Activated CD4-positive, alpha-beta T cell treated with anti-CD3 and anti-CD28 coated beads, Interleukin-2, amount 50 U/mL, for 1 hour (primary cell): Measurements from ENCODE around the gene AUTS2.

Experiments used
- DNase-seq: peaks from one replicate; pipeline ENCODE4 v3.0.0-alpha.2; 2020

AUTS2 gene

DNA sequence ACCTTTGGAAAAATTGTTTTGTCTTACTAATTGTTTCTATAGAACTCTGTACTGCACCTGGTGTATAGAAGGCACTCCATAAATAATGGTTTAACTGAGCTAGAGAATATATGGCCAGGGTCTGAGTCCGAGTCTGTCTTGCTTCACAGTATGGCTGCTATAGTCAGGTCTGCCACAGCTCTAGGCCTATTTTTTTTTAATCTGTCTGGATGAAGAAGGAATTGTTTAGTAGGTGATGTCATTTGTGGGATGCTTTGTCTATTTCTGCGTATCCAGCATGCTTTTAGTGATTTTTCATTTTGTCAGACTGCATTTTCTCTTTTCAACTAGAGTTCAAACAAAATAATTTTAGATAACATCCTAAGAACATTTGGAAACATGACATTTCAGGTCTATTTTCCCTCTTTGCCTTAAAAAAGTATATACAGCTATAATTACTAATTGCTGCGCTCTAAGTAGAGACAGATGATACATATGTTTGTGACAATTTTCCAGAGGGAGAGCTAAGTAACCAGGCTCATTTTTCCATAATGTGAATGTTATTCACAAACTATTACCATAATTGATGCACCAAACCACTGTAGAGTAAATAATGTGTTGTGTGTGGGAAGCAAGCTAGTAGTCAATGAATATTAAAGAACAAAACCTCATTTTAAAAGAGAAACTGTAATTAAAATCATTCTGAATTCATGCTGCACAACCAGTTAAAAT is 361.7 kb downstream of the AUTS2 start:
- DNase-seq: no peak

- no peak for DNase-seq
Observed at GRCh38 chr7:69961436-69961835, 363.2 kb downstream of the AUTS2 start.

- DNase-seq: no peak
Observed at GRCh38 chr7:69962186-69963065, 364.2 kb downstream of the AUTS2 start.

- no peak for DNase-seq
Observed at GRCh38 chr7:69963393-69963792, 365.1 kb downstream of the AUTS2 start.

DNA sequence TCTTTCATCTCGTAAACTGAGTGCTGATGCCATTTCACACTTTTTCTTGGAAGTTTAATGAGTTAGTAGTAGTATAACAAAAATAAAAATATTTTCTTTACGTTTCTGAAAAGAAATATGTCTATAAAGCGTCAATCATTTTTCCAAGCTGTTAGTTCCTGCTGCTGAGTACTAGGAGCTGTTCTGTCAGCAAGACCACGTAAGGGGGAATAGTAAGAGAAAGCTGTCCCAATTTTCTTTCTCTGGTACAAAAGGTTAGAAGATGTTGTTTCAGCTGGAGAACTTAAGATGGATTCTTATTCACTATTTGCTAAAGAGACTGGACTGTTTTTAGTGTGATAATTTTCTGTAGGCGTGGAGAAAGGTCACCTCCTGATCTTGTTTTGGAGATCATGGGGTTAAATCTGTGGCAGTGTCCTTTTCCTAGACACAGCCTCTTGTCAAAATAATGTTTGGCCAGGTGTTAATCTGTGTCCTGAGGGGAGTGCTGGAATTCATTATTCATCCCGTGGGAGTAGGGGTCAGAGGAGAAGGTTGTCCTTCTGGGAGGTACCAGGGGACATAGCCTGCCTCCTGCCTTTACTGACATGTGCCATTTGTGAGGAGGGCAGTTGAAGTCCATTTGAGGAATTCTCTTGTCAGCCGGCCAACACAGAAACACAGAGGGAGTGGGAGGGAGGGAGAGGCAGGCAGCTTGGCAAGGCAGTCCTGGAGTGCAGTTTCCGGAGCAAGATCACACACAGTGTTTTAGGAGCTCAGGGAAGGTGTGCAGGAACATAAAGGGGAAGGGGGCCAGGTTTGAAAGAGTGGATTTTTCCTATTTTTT is 368.7 kb downstream of the AUTS2 start:
- DNase-seq: no peak

DNA sequence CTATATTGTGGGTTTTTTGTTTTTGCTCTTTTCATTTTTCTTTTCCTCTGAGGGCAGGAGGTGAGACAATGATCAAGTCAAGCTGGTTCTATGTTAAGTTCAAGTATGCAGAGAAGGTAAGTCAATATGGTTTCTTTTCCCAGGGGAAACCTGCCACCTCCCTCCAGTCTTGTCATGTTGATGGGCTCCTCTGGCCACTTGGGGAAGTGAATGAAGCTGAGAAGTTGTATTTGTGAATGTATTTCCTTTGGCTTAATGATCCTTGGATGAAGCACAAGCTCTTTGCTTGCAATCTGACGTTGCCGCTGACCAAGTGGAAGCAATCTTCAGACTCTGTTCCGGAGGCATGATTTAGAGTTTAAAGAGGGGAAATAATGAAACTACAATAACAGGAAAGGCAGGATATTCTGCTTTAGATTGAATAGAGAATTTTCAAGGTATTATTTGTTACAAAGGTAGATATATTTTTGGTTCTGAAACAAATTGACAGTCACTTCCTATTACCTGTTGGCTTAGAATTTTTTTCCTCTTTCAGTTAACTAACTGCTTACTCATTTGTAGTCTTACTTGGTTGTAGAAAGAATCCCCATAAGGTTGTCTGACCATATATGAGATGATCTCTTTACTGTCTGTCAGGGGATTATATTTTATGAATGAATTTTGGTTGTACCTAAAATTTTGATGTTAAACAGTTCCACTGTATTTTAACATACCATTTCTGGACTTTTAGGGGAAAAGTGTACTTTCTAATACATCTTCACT is 369.6 kb downstream of the AUTS2 start:
- DNase-seq: no peak

- no peak for DNase-seq
Observed at GRCh38 chr7:69968969-69969556, 370.8 kb downstream of the AUTS2 start.

DNA sequence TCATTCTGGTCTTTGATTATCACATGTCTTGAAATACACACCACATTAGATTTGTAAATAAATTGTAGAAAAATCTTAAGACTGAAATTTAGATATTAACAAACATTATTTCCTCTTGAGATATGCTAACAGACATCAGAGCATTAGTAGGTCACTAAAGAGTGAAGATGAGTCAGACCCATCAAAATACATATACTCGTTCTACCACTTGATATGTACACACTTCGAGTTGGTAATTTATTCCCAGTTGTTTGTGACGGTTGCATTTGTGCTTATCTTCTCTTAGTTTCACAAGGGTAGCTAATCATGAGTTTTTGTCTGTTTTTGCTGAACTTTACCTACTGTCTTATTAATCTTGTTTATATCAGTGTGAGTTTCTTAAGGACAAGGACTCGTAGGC is 383.4 kb downstream of the AUTS2 start:
- no peak for DNase-seq

DNA sequence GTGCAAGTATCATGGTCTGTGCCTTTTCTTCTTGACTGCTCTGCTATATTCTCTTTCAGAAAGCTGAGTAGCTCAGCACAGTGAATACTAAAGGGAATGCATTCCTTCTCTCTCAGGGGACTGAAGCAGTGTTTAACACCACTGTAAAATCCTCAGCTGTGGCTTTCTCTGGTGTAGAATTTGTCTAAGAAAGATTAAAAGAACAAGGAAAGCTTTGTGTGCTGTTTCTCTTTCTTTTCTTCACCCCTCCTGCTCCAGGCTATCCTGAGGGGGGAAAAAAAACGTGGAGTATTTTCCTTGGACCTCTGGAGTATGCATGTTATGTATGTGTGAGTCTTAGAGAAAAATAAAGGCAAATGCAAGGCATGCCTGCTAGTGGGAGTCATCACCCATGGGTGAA is 383.9 kb downstream of the AUTS2 start:
- no peak for DNase-seq

- no peak for DNase-seq
Observed at GRCh38 chr7:69989551-69989950, 391.3 kb downstream of the AUTS2 start.

- DNase-seq: no peak
Observed at GRCh38 chr7:69992938-69993337, 394.7 kb downstream of the AUTS2 start.

GRCh38 chr7:69994218-69994617 is 395.9 kb downstream of the AUTS2 start:
- no peak for DNase-seq

DNA sequence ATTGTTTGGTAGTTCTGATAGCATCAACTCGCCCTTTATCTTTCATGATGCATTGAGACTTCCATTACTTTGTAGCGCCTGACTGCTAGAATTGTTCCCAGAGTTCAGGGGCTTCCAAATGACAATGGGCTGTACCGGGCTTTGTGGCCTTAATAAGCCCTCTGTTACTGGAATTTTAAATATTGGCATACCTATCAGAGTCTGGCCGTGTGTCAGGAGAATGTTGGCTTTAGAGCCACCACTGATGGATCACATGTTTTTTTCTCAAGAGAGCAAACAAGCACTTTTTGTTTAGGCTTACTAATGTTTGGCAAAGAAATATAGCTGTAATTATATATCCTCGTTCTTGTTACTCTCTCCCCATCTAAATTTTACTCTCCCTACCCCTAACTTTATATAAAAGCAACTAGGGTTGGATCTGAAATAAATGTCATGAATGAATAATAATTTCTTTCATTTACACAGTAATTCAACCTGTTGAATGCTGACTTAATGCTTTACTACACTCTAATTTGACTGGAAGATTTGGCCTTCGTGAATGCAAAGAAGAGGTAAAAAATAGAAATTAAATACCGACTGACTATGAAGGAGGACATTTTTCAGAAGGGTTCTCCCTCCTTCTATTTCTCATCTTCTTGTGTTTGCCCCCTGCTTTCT is 396.7 kb downstream of the AUTS2 start:
- no peak for DNase-seq

DNA sequence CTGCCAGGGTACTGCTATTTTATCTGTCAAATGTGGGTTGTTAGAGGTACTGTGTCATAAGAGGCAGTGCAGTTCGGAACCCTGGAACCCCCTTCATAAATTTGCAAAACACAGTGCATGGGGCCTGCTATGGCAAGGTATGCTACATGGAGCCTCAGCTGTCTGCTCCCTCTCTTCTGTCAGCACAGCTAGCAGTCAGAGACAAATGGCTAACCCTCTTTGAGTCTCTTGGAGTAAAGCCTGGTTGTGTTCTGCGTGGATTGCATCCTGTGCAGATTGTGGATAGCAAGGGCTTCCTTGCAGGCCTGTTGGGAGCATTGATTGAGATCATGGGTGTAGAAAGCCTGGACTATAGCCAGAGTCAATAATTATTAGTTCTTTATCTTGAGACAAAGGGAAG is 397.8 kb downstream of the AUTS2 start:
- DNase-seq: no peak

DNA sequence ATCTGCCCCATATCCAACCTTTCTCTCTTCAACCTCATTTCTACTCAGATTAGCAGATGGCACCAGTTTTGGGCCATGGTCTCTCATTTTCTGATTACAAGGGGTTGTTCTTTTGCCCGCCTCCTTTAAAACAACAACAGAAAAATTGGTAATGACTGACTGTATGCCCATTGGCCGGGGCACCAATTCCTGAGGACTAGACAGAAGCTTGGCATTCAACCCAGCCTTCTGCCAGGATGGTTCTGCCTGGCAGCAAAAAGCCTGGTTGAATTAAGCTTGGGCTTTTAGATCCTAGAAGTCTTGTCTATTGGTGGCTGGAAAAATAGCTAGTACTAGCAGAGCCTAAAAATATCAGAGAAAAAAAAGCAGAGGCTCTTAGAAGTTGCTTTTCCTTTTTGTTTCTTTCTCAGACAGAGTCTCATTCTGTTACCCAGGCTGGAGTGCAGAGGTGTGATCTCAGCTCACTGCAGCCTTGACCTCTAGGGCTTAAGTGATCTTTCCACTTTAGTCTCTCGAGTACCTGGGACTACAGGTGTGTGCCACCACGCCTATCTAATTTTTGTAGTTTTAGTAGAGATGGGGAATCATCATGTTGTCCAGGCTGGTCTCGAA is 402.6 kb downstream of the AUTS2 start:
- DNase-seq: no peak

DNA sequence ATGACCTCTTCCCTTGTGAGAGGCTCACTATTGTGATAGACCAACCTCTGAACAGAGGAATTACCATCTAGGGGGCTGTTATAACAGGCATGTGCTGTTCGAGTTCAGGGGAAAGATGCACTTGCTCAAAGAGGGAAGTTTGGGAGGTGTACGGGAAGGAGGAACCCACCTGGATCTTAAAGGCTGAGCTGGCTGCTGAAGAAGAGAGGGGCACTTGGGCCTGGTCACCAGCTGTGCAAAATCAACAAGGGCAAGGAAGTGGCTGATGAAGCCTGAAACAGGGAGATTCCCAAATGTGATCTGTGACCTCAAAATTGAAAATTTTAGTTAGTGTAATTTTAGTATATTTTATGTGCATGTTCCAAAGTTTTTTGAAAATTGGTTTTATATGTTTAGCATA is 407.2 kb downstream of the AUTS2 start:
- no peak for DNase-seq

DNA sequence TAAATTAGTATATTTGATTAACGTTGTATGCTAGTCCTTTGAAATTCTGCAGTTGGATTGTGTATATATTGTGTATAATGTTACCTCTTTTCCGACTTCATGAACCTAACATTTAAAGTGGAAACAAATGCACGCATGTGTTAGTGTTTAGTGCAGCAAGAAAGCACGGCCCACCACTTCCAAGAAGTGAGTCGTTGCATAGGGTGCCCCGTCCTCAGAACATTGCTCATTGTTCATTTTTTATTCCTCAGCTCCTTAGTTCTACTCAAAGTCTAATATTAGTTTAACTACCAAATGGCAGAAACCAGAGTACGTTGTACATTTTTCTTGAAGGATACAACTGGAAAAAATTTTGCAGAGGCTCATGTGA is 407.6 kb downstream of the AUTS2 start:
- no peak for DNase-seq

DNA sequence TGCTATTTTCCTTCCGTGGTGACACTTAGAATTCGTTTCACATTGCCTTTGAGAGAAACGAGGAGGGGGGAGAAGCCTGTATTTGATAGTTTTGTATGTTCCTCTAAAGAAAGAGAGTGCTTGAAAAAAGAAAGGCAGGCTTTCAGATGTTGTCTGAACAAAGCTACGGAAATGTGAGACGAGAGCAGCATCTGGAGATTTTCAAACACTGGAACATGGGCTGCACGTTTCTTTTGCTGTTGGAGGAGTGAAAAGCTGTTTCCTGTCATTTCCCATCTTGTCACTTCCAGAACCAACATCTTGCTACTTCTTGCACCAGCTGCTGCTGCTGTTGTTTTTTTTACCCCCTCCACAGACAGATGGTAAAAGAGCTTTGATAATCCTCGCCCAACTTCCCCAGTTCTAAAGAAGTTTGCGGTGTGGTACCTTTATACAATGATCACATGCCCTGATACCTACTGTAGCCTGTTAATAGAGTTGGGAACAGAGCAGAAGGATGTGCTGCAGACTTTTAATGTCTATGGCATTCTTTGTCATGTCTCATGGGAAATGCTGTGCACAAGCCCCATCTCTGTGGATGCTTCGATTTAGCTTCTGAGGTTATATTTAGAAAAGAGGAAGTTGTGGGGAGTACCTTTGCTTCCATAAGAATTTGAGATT is 408.1 kb downstream of the AUTS2 start:
- DNase-seq: no peak

DNA sequence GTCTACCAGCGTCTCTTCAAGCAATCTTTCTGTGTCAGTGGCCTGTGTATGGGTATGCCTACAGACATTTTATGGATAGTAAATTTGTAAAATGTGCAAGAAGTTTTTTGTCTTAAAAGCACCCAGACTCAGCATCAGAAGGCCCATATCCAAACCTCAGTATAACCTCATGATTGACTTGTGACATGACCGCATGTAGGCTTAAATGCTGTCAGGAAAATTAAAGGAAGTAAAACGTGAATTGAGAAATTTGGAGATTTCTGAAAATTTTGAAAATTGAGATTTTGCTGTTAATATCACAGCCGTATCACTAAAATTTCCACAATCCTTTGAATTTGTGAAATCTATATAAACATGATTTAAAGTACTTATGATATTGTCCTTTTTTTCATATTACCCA is 410.2 kb downstream of the AUTS2 start:
- no peak for DNase-seq

DNA sequence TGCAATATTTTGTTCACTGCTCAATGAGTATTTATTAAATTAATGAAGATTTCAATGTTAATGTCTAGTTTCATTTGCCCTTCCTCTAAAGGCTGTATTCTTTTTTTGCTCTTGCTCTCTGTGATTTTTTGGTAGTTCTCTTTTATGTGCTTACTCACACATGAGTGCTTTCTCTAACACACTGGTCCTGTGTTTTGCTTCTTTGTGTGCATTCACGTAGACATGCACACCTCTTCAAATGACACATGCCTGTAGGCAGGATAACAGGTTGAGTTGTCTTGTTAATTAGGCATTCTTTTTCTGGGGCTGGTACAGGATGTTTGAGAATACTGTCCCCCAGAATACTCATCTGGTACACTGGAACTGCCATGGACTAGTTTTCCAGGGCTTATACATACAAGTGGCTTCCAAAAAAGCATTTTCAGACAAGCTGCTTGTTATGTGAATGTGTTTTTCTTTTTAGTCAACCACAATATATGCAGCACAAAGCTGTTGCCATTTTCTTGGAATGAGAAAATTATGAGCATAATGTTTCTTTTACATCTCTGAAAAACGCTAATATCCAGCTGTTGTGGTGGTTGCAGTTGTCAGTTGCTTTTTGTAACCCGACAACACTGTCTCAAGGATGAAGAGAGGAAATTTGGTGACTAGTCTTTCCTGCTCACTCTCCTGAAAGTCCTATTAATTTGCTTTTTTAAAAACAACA is 416.4 kb downstream of the AUTS2 start:
- no peak for DNase-seq
